IMR-90 (cell line): ENCODE data around the gene AKIRIN2. TPM values are rescaled to one million over a fixed set of nuclear protein-coding genes. Genes with fewer than 3 reads are reported as not detected.

ENCODE experiments used
- ATAC-seq: fragments of 200-7000 bp; cut with Tn5 transposase; 2 replicates; pipeline ENCODE4 v1.9.1; 2020; ENCODE audit warnings: low read depth, mild to moderate bottlenecking, moderate library complexity
- BruUV-seq: library from RNA; stranded (reverse); fragments of 400-500 nt; replicated peaks from 2 replicates; lab custom pipeline; 2021; lab: Mats Ljungman, UMichigan
- CTCF ChIA-PET: fragments of 300-600 bp; formaldehyde crosslinking; extraction: SDS; loops from one replicate; lab custom pipeline; 2021; ENCODE audit warnings: antibody characterized with exemption; lab: Yijun Ruan, JAX
- POLR2A ChIA-PET: fragments of 300-600 bp; sonication (Branson Sonifier 250); formaldehyde crosslinking; loops from one replicate; lab custom pipeline; 2022; ENCODE audit warnings: antibody characterized with exemption; ENCODE audit not compliant: unreplicated experiment; lab: Charles Lee
- DNase-seq: peaks from one replicate; pipeline ENCODE4 v3.0.0; 2013
- H2AFZ ChIP-seq: replicated peaks from 2 replicates; pipeline ENCODE3; 2013; ENCODE audit warnings: low read length, mild to moderate bottlenecking; ENCODE audit not compliant: poor library complexity
- H2AK5ac ChIP-seq: 2 replicates; pipeline ENCODE4 v1.6.1; 2013; ENCODE audit warnings: low read depth, low read length, inconsistent platforms
- H2AK9ac ChIP-seq: replicated peaks from 2 replicates; pipeline ENCODE3; 2013; ENCODE audit warnings: mild to moderate bottlenecking, low read depth, low read length, moderate library complexity; ENCODE audit not compliant: poor library complexity
- H2BK120ac ChIP-seq: 2 replicates; pipeline ENCODE4 v1.6.1; 2013; ENCODE audit warnings: low read depth, low read length, inconsistent platforms
- H2BK15ac ChIP-seq: 3 replicates; pipeline ENCODE4 v1.6.1; 2013; ENCODE audit warnings: low read depth, low read length, inconsistent platforms
- H2BK20ac ChIP-seq: 2 replicates; pipeline ENCODE4 v1.6.1; 2013; ENCODE audit warnings: low read depth, mild to moderate bottlenecking, inconsistent platforms, low read length, moderate library complexity
- H2BK5ac ChIP-seq: 2 replicates; pipeline ENCODE4 v1.6.1; 2013; ENCODE audit warnings: mild to moderate bottlenecking, low read depth, low read length, inconsistent platforms; ENCODE audit not compliant: poor library complexity, severe bottlenecking
- H3K14ac ChIP-seq: replicated peaks from 2 replicates; pipeline ENCODE4 v1.6.1; 2013; ENCODE audit warnings: low read depth, low read length, inconsistent platforms
- H3K18ac ChIP-seq: 2 replicates; pipeline ENCODE4 v1.6.1; 2013; ENCODE audit warnings: low read depth, low read length, control low read depth
- H3K23ac ChIP-seq: 2 replicates; pipeline ENCODE4 v1.6.1; 2013; ENCODE audit warnings: low read depth, low read length, inconsistent platforms
- H3K27ac ChIP-seq: 2 replicates; pipeline ENCODE4 v1.5.1; 2013; ENCODE audit warnings: mild to moderate bottlenecking, control low read depth, low read length; ENCODE audit not compliant: insufficient read depth
- H3K27me3 ChIP-seq: 2 replicates; pipeline ENCODE4 v1.6.1; 2013; ENCODE audit warnings: low read length; ENCODE audit not compliant: control insufficient read depth, insufficient read depth
- H3K36me3 ChIP-seq: 2 replicates; pipeline ENCODE4 v1.6.1; 2013; ENCODE audit warnings: low read length, mixed read lengths; ENCODE audit not compliant: control insufficient read depth, insufficient read depth
- H3K4ac ChIP-seq: 2 replicates; pipeline ENCODE4 v1.6.1; 2013; ENCODE audit warnings: low read depth, low read length, inconsistent platforms
- H3K4me1 ChIP-seq: 2 replicates; pipeline ENCODE4 v1.6.1; 2013; ENCODE audit warnings: low read length, mixed read lengths; ENCODE audit not compliant: control insufficient read depth, insufficient read depth
- H3K4me2 ChIP-seq: 2 replicates; pipeline ENCODE4 v1.6.1; 2013; ENCODE audit warnings: low read depth, mild to moderate bottlenecking, control low read depth, low read length, moderate library complexity
- H3K4me3 ChIP-seq: 2 replicates; pipeline ENCODE4 v1.5.1; 2013; ENCODE audit warnings: low read depth, mild to moderate bottlenecking, control low read depth, low read length, moderate library complexity; ENCODE audit not compliant: insufficient read depth
- H3K56ac ChIP-seq: 2 replicates; pipeline ENCODE4 v1.6.1; 2013; ENCODE audit warnings: low read length, inconsistent platforms; ENCODE audit not compliant: insufficient read depth; ENCODE audit errors: extremely low read depth
- H3K79me1 ChIP-seq, 2 experiments: 2 replicates each; pipeline ENCODE4 v1.6.1; 2013; ENCODE audit warnings: low read length in 2 of 2, inconsistent platforms in 1 of 2, low read depth in 1 of 2
- H3K9ac ChIP-seq: 2 replicates; pipeline ENCODE4 v1.6.1; 2013; ENCODE audit warnings: low read depth, low read length, control low read depth
- H3K9me1 ChIP-seq: 2 replicates; pipeline ENCODE4 v1.6.1; 2013; ENCODE audit warnings: low read length, inconsistent platforms; ENCODE audit not compliant: insufficient read depth
- H3K9me3 ChIP-seq: 2 replicates; pipeline ENCODE4 v1.6.1; 2013; ENCODE audit warnings: low read length; ENCODE audit not compliant: control insufficient read depth, insufficient read depth
- H4K20me1 ChIP-seq: 2 replicates; pipeline ENCODE4 v1.6.1; 2013; ENCODE audit warnings: low read length, inconsistent platforms; ENCODE audit not compliant: insufficient read depth
- H4K5ac ChIP-seq: 2 replicates; pipeline ENCODE4 v1.6.1; 2013; ENCODE audit warnings: mild to moderate bottlenecking, low read depth, low read length, control low read depth
- H4K8ac ChIP-seq, 2 experiments: 2 replicates each; pipeline ENCODE4 v1.6.1; 2013; ENCODE audit warnings: low read depth in 2 of 2, low read length in 2 of 2, control low read depth in 1 of 2, inconsistent platforms in 1 of 2
- H4K91ac ChIP-seq: 2 replicates; pipeline ENCODE4 v1.6.1; 2013; ENCODE audit warnings: low read depth, low read length, inconsistent platforms; ENCODE audit not compliant: insufficient read depth
- CTCF ChIP-seq: conservative IDR thresholded peaks from 2 replicates; pipeline ENCODE4 v1.5.1; 2012; ENCODE audit warnings: mild to moderate bottlenecking, low read depth, low read length, improper control_type of control experiment
- ELK1 ChIP-seq: fragments of 150-350 bp; IDR thresholded peaks from 2 replicates; pipeline ENCODE4 v1.6.1; 2016; ENCODE audit warnings: low read depth, mild to moderate bottlenecking, low read length, moderate library complexity, borderline replicate concordance
- FOS ChIP-seq: fragments of 150-350 bp; IDR thresholded peaks from 2 replicates; pipeline ENCODE4 v1.6.1; 2016; ENCODE audit warnings: low read depth, low read length
- MXI1 ChIP-seq: IDR thresholded peaks from 2 replicates; pipeline ENCODE4 v1.6.1; 2012; ENCODE audit warnings: low read depth, mild to moderate bottlenecking, low read length, moderate library complexity, borderline replicate concordance
- RAD21 ChIP-seq: IDR thresholded peaks from 2 replicates; pipeline ENCODE4 v1.6.1; 2012; ENCODE audit warnings: low read length, improper control_type of control experiment
- RFX5 ChIP-seq: IDR thresholded peaks from 2 replicates; pipeline ENCODE4 v1.8.0; 2012; ENCODE audit warnings: low read depth, mild to moderate bottlenecking, low read length, moderate library complexity
- SMC3 ChIP-seq: fragments of 150-350 bp; IDR thresholded peaks from 2 replicates; pipeline ENCODE4 v1.6.1; 2016; ENCODE audit warnings: low read depth, mild to moderate bottlenecking, antibody characterized with exemption, low read length, moderate library complexity
- WGBS, 2 experiments: methylation state at CpG; one replicate each; pipeline versions ENCODE4 v1.1.5 to v1.1.7; 2013; ENCODE audit warnings: missing lambda C conversion rate in 2 of 2; ENCODE audit not compliant: insufficient read length in 1 of 2; ENCODE audit errors: extremely low coverage in 2 of 2; 5-methylcytosine and 5-hydroxymethylcytosine counted together
- dilution Hi-C: fragments of 300-500 bp; cut with HindIII; formaldehyde crosslinking; loops from one replicate; pipeline ENCODE4 v1.14.3; 2018; ENCODE audit warnings: low sequenced_read_pairs; ENCODE audit not compliant: unreplicated experiment
- in situ Hi-C: fragments of 300-500 bp; cut with MboI; formaldehyde crosslinking; loops from 3 replicates; pipeline ENCODE4 v1.14.3; 2019; ENCODE audit warnings: low sequenced_read_pairs, inconsistent platforms, mixed read lengths
- intact Hi-C: fragments of 100-400 bp; cut with micrococcal nuclease; formaldehyde crosslinking; loops from 2 replicates; pipeline ENCODE4 v1.10.0; 2022
- polyA plus RNA-seq, 3 experiments: library from polyadenylated mRNA; depleted of rRNA; stranded (reverse); fragments of >200 nt; gene quantifications; 2 replicates each; pipeline ENCODE4 v1.2.3, GENCODE V29; 2012; ENCODE audit warnings: low replicate concordance in 1 of 3
- total RNA-seq: library from RNA; depleted of rRNA; stranded (reverse); fragments of >200 nt; gene quantifications from 2 replicates; pipeline ENCODE4 v1.2.3, GENCODE V29; 2012
- TF ChIP-seq, protein P1 (sequence below): fragments of 150-350 bp; IDR thresholded peaks from 2 replicates; pipeline ENCODE4 v1.6.1; 2017; ENCODE audit warnings: mild to moderate bottlenecking, antibody characterized with exemption, low read length, low read depth

AKIRIN2 gene
- total and polyA plus RNA-seq, 2 of the 4 experiments (the other 2 are of a cell fraction): 7.9 to 26.6 TPM

- H3K4ac ChIP-seq: no peak overlapping the region
- no peaks in the 10 kb centered on the region for H3K36me3 ChIP-seq
- ATAC-seq: no peak
- H3K9me1 ChIP-seq: no peaks in the 10 kb centered on the region
- no peak overlapping the region for H2BK120ac ChIP-seq
- H2BK20ac ChIP-seq: no peak overlapping the region
- H3K9me3 ChIP-seq: no peaks in the 10 kb centered on the region
- ChIA-PET CTCF (no interaction called here), POLR2A (no interaction called here)
- H3K56ac ChIP-seq: no peak overlapping the region
- in situ Hi-C loops (no loop called here), dilution Hi-C loops (no loop called here), intact Hi-C loops (no loop called here)
- H3K4me3 ChIP-seq: no peak overlapping the region
- no peaks in the 10 kb centered on the region for H3K79me1 ChIP-seq
- no peak overlapping the region for H3K18ac ChIP-seq
- DNase-seq: no peak
- peaks cover 2% of the 10 kb centered on the region; the same call in 1 of the 2 replicates for H3K4me1 ChIP-seq
- no peak overlapping the region for H4K5ac ChIP-seq
- H3K14ac ChIP-seq: no peak overlapping the region
- 72% methylated on average over 2 of the region's 5 CpGs; no CpG with 5 or more reads in 1 of the 2 experiments for WGBS, 2 experiments
- H4K20me1 ChIP-seq: no peaks in the 10 kb centered on the region
- H2BK15ac ChIP-seq: no peak overlapping the region
- no peak overlapping the region for H3K9ac ChIP-seq
- H2AK5ac ChIP-seq: no peak overlapping the region
- BruUV-seq: no TSS peak
- H3K27ac ChIP-seq: no peak overlapping the region
- no peaks in the 10 kb centered on the region for H3K27me3 ChIP-seq
- no peak for TF ChIP-seq ELK1
- no peak for TF ChIP-seq SMC3
- TF ChIP-seq RAD21: no peak
- TF ChIP-seq RFX5: no peak
- no peak for TF ChIP-seq MXI1
- TF ChIP-seq CTCF: no peak
- TF ChIP-seq FOS: no peak
- TF ChIP-seq, protein P1, sequence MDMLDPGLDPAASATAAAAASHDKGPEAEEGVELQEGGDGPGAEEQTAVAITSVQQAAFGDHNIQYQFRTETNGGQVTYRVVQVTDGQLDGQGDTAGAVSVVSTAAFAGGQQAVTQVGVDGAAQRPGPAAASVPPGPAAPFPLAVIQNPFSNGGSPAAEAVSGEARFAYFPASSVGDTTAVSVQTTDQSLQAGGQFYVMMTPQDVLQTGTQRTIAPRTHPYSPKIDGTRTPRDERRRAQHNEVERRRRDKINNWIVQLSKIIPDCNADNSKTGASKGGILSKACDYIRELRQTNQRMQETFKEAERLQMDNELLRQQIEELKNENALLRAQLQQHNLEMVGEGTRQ: no peak
- no peak overlapping the region for H2AFZ ChIP-seq
- H4K8ac ChIP-seq: no peak overlapping the region
- H3K4me2 ChIP-seq: no peak overlapping the region
- no peak overlapping the region for H2AK9ac ChIP-seq
- no peak overlapping the region for H4K91ac ChIP-seq
- no peak overlapping the region for H3K23ac ChIP-seq
- H2BK5ac ChIP-seq: no peak overlapping the region
Measured at GRCh38 chr6:87736809-87737540, 34.9 kb upstream of the AKIRIN2 start.
